Thymus (tissue), 11 donors: ENCODE data around the gene LEPR. TPM values are rescaled to one million over a fixed set of nuclear protein-coding genes. Genes with fewer than 3 reads are reported as not detected.
A peak's percentile ranks its signal among the peaks of the same experiment; 100 is the strongest.
"Not testable (repeated sequence)": the region's sequence is repeated elsewhere in the genome, so short reads cannot be mapped to it uniquely, and the experiment has no call there.

Source experiments
- DNase-seq, 9 donors: peaks; one replicate each; pipeline ENCODE4 v3.0.0-alpha.2; 2013; ENCODE audit warnings: low spot score in 9 of 9, low read depth in 6 of 9, missing footprints in 1 of 9
- H3K27ac ChIP-seq, 2 donors: one replicate each; pipeline ENCODE4 v1.5.1; 2013; ENCODE audit warnings: control low read depth in 1 of 2, low read depth in 1 of 2, low read length in 1 of 2, mild to moderate bottlenecking in 1 of 2, moderate library complexity in 1 of 2
- H3K27me3 ChIP-seq, 2 donors: one replicate each; pipeline ENCODE4 v1.5.1; 2013; ENCODE audit warnings: low read length in 1 of 2; ENCODE audit not compliant: control insufficient read depth in 2 of 2, insufficient read depth in 1 of 2
- H3K36me3 ChIP-seq, 2 donors: one replicate each; pipeline ENCODE4 v1.5.1; 2013; ENCODE audit warnings: low read length in 1 of 2, mild to moderate bottlenecking in 1 of 2, moderate library complexity in 1 of 2; ENCODE audit not compliant: control insufficient read depth in 2 of 2, insufficient read depth in 2 of 2
- H3K4me1 ChIP-seq, 2 donors: one replicate each; pipeline ENCODE4 v1.5.1; 2013; ENCODE audit warnings: low read length in 2 of 2; ENCODE audit not compliant: control insufficient read depth in 2 of 2, insufficient read depth in 2 of 2
- H3K4me3 ChIP-seq, 2 donors: one replicate each; pipeline ENCODE4 v1.5.1; 2013; ENCODE audit warnings: low read length in 2 of 2, control low read depth in 1 of 2, mild to moderate bottlenecking in 1 of 2
- H3K9me3 ChIP-seq, 2 donors: one replicate each; pipeline ENCODE4 v1.5.1; 2013; ENCODE audit warnings: low read length in 1 of 2, mild to moderate bottlenecking in 1 of 2; ENCODE audit not compliant: control insufficient read depth in 2 of 2, insufficient read depth in 1 of 2
- WGBS: extraction: QIAGEN DNeasy Blood & Tissue Kit; methylation state at CpG from one replicate; pipeline ENCODE4 v1.1.7; 2013; 5-methylcytosine and 5-hydroxymethylcytosine counted together
- polyA plus RNA-seq: library from polyadenylated mRNA; stranded (reverse); fragments of 200-250 nt; gene quantifications from one replicate; pipeline ENCODE4 v1.2.3, GENCODE V29; 2013
- total RNA-seq: library from RNA; stranded (reverse); fragments of 120-200 nt; gene quantifications from one replicate; pipeline ENCODE4 v1.2.4, GENCODE V29; 2013
- donor health status: healthy.

LEPR gene
- total and polyA plus RNA-seq, 2 donors, result 3.8 to 4.8 TPM

GRCh38 chr1:65457868-65458267 lies 37.4 kb downstream of the LEPR start:
- no peak overlapping the region for H3K4me3 ChIP-seq
- peak in 3 of 9 donors; percentile 2 to 17 (median 9) for DNase-seq

GRCh38 chr1:65458730-65459396 lies 38.4 kb downstream of the LEPR start:
- H3K4me3 ChIP-seq, result no peak overlapping the region
- H3K4me1 ChIP-seq, result no peaks in the 10 kb centered on the region
- H3K9me3 ChIP-seq, result no peaks in the 10 kb centered on the region
- no peak overlapping the region for H3K27ac ChIP-seq
- DNase-seq, result no peak
- no peaks in the 10 kb centered on the region for H3K27me3 ChIP-seq
- no peaks in the 10 kb centered on the region for H3K36me3 ChIP-seq
- WGBS, result 94% methylated on average over 2 of the region's 2 CpGs

More at GRCh38 chr1:65457868-65458267, 37.4 kb downstream of the LEPR start:
- Histone ChIP-seq H3K27ac (no peak overlapping the region), H3K4me1 (no peaks in the 10 kb centered on the region), H3K9me3 (no peaks in the 10 kb centered on the region), H3K27me3 (no peaks in the 10 kb centered on the region), H3K36me3 (no peaks in the 10 kb centered on the region)

GRCh38 chr1:65459397-65459768 lies 38.9 kb downstream of the LEPR start:
- peak in 2 of 9 donors; percentile 13 to 29 for DNase-seq

GRCh38 chr1:65465837-65466236 lies 45.4 kb downstream of the LEPR start:
- H3K36me3 ChIP-seq, H3K27me3 ChIP-seq, H3K4me1 ChIP-seq, H3K27ac ChIP-seq, H3K4me3 ChIP-seq, H3K9me3 ChIP-seq, DNase-seq: not testable (repeated sequence)
- whole genome bisulfite sequencing, result 100% methylated on average over 1 of the region's 1 CpG

More at GRCh38 chr1:65459397-65459768, 38.9 kb downstream of the LEPR start:
- no peak overlapping the region for H3K4me3 ChIP-seq
- 93% methylated on average over 1 of the region's 1 CpG for WGBS
- H3K4me1 ChIP-seq, result no peaks in the 10 kb centered on the region
- H3K9me3 ChIP-seq, result no peaks in the 10 kb centered on the region
- no peaks in the 10 kb centered on the region for H3K36me3 ChIP-seq
- H3K27ac ChIP-seq, result no peak overlapping the region
- H3K27me3 ChIP-seq, result no peaks in the 10 kb centered on the region

GRCh38 chr1:65467536-65467935 lies 47.1 kb downstream of the LEPR start:
- H3K4me1 ChIP-seq, result no peaks in the 10 kb centered on the region
- no peaks in the 10 kb centered on the region for H3K9me3 ChIP-seq
- no peak for DNase-seq
- no peak overlapping the region for H3K27ac ChIP-seq
- H3K4me3 ChIP-seq, result no peak overlapping the region
- WGBS, result 85% methylated on average over 6 of the region's 6 CpGs
- no peaks in the 10 kb centered on the region for H3K36me3 ChIP-seq
- H3K27me3 ChIP-seq, result no peaks in the 10 kb centered on the region

- Histone ChIP-seq H3K4me1 (no peaks in the 10 kb centered on the region), H3K27ac (no peak overlapping the region), H3K9me3 (no peaks in the 10 kb centered on the region), H3K27me3 (no peaks in the 10 kb centered on the region), H3K4me3 (no peak overlapping the region), H3K36me3 (no peaks in the 10 kb centered on the region)
- whole genome bisulfite sequencing, result 84% methylated on average over 4 of the region's 4 CpGs
- DNase-seq, result no peak
Observed at GRCh38 chr1:65469126-65469888, 48.8 kb downstream of the LEPR start.

GRCh38 chr1:65469889-65470340 lies 49.4 kb downstream of the LEPR start:
- Histone ChIP-seq H3K27me3 (no peaks in the 10 kb centered on the region), H3K4me3 (no peak overlapping the region), H3K36me3 (no peaks in the 10 kb centered on the region), H3K27ac (no peak overlapping the region), H3K9me3 (no peaks in the 10 kb centered on the region), H3K4me1 (no peaks in the 10 kb centered on the region)
- DNase-seq, result no peak
- 95% methylated on average over 4 of the region's 4 CpGs for WGBS

Other genes with a start within 250 kb of the LEPR start
- gene DNAJC6, start 111.1 kb upstream of the LEPR start, total RNA-seq, result 1.2 TPM
- 0.82 TPM for gene DNAJC6, start 111.1 kb upstream of the LEPR start, polyA plus RNA-seq
- gene LEPROT, start within 50 bp of the LEPR start, total RNA-seq, result 14.8 TPM
- gene LEPROT, start within 50 bp of the LEPR start, polyA plus RNA-seq, result 34.6 TPM